Trophoblast cell (in vitro differentiated cells and primary cell): Measurements from ENCODE around the gene SMAD3.

Experiments
- DNase-seq, 2 donors: peaks; one replicate each; pipeline ENCODE4 v3.0.0-alpha.2; 2016
- H2AFZ ChIP-seq: 2 replicates; pipeline ENCODE4 v1.6.1; 2013; ENCODE audit warnings: low read length, moderate library complexity, mild to moderate bottlenecking; ENCODE audit not compliant: insufficient read depth, poor library complexity
- H2AK5ac ChIP-seq: 2 replicates; pipeline ENCODE4 v1.6.1; 2013; ENCODE audit warnings: mild to moderate bottlenecking, low read length
- H2BK120ac ChIP-seq: 2 replicates; pipeline ENCODE4 v1.6.1; 2013; ENCODE audit warnings: low read length, mild to moderate bottlenecking, moderate library complexity; ENCODE audit not compliant: insufficient read depth, poor library complexity
- H2BK12ac ChIP-seq: 2 replicates; pipeline ENCODE4 v1.6.1; 2013; ENCODE audit warnings: mild to moderate bottlenecking, low read length, moderate library complexity
- H2BK5ac ChIP-seq: 2 replicates; pipeline ENCODE4 v1.6.1; 2013; ENCODE audit warnings: low read length, low read depth, moderate library complexity, mild to moderate bottlenecking; ENCODE audit not compliant: poor library complexity
- H3K14ac ChIP-seq: 2 replicates; pipeline ENCODE4 v1.6.1; 2013; ENCODE audit warnings: mild to moderate bottlenecking, low read length
- H3K18ac ChIP-seq: 2 replicates; pipeline ENCODE4 v1.6.1; 2013; ENCODE audit warnings: mild to moderate bottlenecking, low read length
- H3K23ac ChIP-seq: 2 replicates; pipeline ENCODE4 v1.6.1; 2013; ENCODE audit warnings: low read length
- H3K27ac ChIP-seq: 2 replicates; pipeline ENCODE4 v1.5.1; 2013; ENCODE audit warnings: low read depth, mild to moderate bottlenecking, inconsistent platforms, low read length, moderate library complexity
- H3K27me3 ChIP-seq: 2 replicates; pipeline ENCODE4 v1.6.1; 2013; ENCODE audit warnings: inconsistent platforms, mild to moderate bottlenecking, low read length, moderate library complexity; ENCODE audit not compliant: insufficient read depth
- H3K36me3 ChIP-seq, 2 experiments: 1 replicate in 1 of 2; 2 replicates in 1 of 2; pipeline ENCODE4 v1.6.1; 2013; ENCODE audit warnings: low read length in 2 of 2, mild to moderate bottlenecking in 2 of 2, moderate library complexity in 1 of 2; ENCODE audit not compliant: insufficient read depth in 2 of 2, control insufficient read depth in 1 of 2
- H3K4ac ChIP-seq: 2 replicates; pipeline ENCODE4 v1.6.1; 2013; ENCODE audit warnings: low read depth, mild to moderate bottlenecking, low read length, moderate library complexity
- H3K4me1 ChIP-seq, 2 experiments: 1 replicate in 1 of 2; 2 replicates in 1 of 2; pipeline ENCODE4 v1.6.1; 2013; ENCODE audit warnings: low read length in 2 of 2, mild to moderate bottlenecking in 2 of 2, moderate library complexity in 1 of 2; ENCODE audit not compliant: insufficient read depth in 2 of 2, control insufficient read depth in 1 of 2
- H3K4me2 ChIP-seq: 2 replicates; pipeline ENCODE4 v1.6.1; 2013; ENCODE audit warnings: inconsistent platforms, mild to moderate bottlenecking, low read length, moderate library complexity
- H3K4me3 ChIP-seq: 2 replicates; pipeline ENCODE4 v1.5.1; 2013; ENCODE audit warnings: mild to moderate bottlenecking, low read depth, low read length, inconsistent platforms
- H3K79me1 ChIP-seq: one replicate; pipeline ENCODE4 v1.6.1; 2013; ENCODE audit warnings: low read length
- H3K79me2 ChIP-seq: 2 replicates; pipeline ENCODE4 v1.6.1; 2013; ENCODE audit warnings: low read length, mild to moderate bottlenecking; ENCODE audit not compliant: control insufficient read depth, insufficient read depth, poor library complexity
- H3K9ac ChIP-seq: 2 replicates; pipeline ENCODE4 v1.6.1; 2013; ENCODE audit warnings: mild to moderate bottlenecking, low read length
- H3K9me3 ChIP-seq: 2 replicates; pipeline ENCODE4 v1.6.1; 2013; ENCODE audit warnings: low read depth, mild to moderate bottlenecking, control low read depth, inconsistent platforms, low read length; ENCODE audit not compliant: insufficient read depth
- H4K12ac ChIP-seq: 2 replicates; pipeline ENCODE4 v1.6.1; 2013; ENCODE audit warnings: low read depth, mild to moderate bottlenecking, low read length, moderate library complexity
- H4K8ac ChIP-seq: 2 replicates; pipeline ENCODE4 v1.6.1; 2013; ENCODE audit warnings: low read depth, mild to moderate bottlenecking, low read length, moderate library complexity
- H4K91ac ChIP-seq: one replicate; pipeline ENCODE4 v1.6.1; 2013; ENCODE audit warnings: low read depth, mild to moderate bottlenecking, low read length, moderate library complexity
- WGBS: extraction: QIAGEN DNeasy Blood & Tissue Kit; methylation state at CpG from one replicate; pipeline ENCODE4 v1.1.7; 2013; ENCODE audit warnings: missing lambda C conversion rate; ENCODE audit not compliant: insufficient read length, insufficient coverage; ENCODE audit errors: extremely low coverage; 5-methylcytosine and 5-hydroxymethylcytosine counted together

Gene SMAD3

DNA sequence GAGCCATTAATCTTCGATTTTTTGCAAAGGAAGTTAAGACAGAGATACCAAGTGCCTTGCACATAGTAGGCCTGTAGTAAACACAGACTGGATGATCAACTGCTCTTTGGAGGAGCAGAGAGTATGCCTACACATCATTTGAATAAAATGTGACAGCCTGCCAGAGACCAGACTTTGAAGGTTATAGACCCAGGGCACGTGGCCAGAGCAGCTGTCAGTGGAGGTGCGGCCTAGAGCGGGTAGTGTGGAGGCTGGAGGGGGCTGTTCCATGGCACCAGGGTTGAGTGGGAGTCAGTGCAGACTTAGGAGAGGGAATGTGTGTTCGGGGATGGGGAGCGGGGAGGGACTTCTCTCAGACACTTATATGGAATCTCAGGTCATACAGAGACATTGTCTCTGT is 80.8 kb downstream of the SMAD3 start:
- H3K27me3 ChIP-seq: no peaks in the 10 kb centered on the region
- H2BK12ac ChIP-seq: peak overlapping the region; percentile 67
- no peak overlapping the region for H3K9ac ChIP-seq
- H3K18ac ChIP-seq: peak overlapping the region; percentile 9
- H3K4me3 ChIP-seq: no peak overlapping the region
- H4K12ac ChIP-seq: no peak overlapping the region
- H3K4ac ChIP-seq: peak overlapping the region; percentile 24
- WGBS: no CpG with 5 or more reads among the region's 6 CpGs
- no peak for DNase-seq
- H2BK120ac ChIP-seq: peak overlapping the region; percentile 45
- H3K79me2 ChIP-seq: peaks cover 6% of the 10 kb centered on the region
- H3K4me2 ChIP-seq: peak overlapping the region; percentile 51
- no peaks in the 10 kb centered on the region for H3K36me3 ChIP-seq
- H3K14ac ChIP-seq: peak overlapping the region; percentile 45
- peaks cover 56 to 65% of the 10 kb centered on the region in 2 experiments for H3K4me1 ChIP-seq
- H3K23ac ChIP-seq: no peak overlapping the region
- no peaks in the 10 kb centered on the region for H3K9me3 ChIP-seq
- H2AK5ac ChIP-seq: peak overlapping the region; percentile 94
- peak overlapping the region; percentile 83 for H4K91ac ChIP-seq
- peak overlapping the region; percentile 66 for H2BK5ac ChIP-seq
- peak overlapping the region; percentile 47 for H4K8ac ChIP-seq
- H2AFZ ChIP-seq: no peak overlapping the region
- peak overlapping the region; percentile 88 for H3K27ac ChIP-seq
- H3K79me1 ChIP-seq: peaks cover 53% of the 10 kb centered on the region

DNA sequence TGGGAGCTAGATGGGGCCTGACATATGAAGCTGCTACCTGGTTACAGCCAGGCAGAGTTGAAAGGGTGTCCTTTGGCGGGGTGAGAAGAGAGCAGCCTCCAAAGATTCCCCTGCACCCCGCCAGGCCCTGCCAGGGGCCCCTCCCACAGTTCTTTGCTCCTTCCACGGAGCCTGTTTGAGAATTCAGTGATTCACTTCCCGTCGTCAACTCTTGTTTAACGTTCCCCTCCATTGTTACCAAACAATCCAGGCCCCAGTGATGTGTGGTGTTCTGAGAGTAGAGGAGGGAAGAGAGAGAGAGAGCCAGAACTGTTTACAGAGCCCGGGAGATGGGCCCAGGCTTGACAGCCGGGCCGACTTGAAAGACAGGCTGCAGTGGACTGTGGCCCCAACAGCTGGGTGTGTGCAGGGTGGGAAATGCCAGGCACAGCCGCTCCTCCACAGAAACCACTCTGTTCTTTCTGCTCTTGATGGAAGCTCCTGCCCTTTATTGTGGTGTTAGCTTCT is 81.5 kb downstream of the SMAD3 start:
- H3K27ac ChIP-seq: peak overlapping the region; percentile 88
- H3K4ac ChIP-seq: peak overlapping the region; percentile 25
- peak overlapping the region; percentile 67 for H2BK12ac ChIP-seq
- peak overlapping the region; percentile 86 for H4K91ac ChIP-seq
- H2AK5ac ChIP-seq: peak overlapping the region; percentile 17
- H2BK5ac ChIP-seq: peak overlapping the region; percentile 66
- H3K14ac ChIP-seq: peak overlapping the region; percentile 33
- no peak overlapping the region for H3K9ac ChIP-seq
- peaks cover 46% of the 10 kb centered on the region for H3K79me1 ChIP-seq
- H3K36me3 ChIP-seq: no peaks in the 10 kb centered on the region
- H3K23ac ChIP-seq: no peak overlapping the region
- peak overlapping the region; percentile 45 for H2BK120ac ChIP-seq
- no CpG with 5 or more reads among the region's 10 CpGs for WGBS
- H3K18ac ChIP-seq: peak overlapping the region; percentile 41
- DNase-seq: peak in 1 of 2 donors; percentile 41
- H3K4me3 ChIP-seq: no peak overlapping the region
- peaks cover 6% of the 10 kb centered on the region for H3K79me2 ChIP-seq
- peak overlapping the region; percentile 51 for H3K4me2 ChIP-seq
- H3K27me3 ChIP-seq: no peaks in the 10 kb centered on the region
- peak overlapping the region; percentile 77 for H4K8ac ChIP-seq
- no peak overlapping the region for H4K12ac ChIP-seq
- H2AFZ ChIP-seq: no peak overlapping the region
- H3K9me3 ChIP-seq: no peaks in the 10 kb centered on the region
- H3K4me1 ChIP-seq: peaks cover 49 to 58% of the 10 kb centered on the region in 2 experiments

DNA sequence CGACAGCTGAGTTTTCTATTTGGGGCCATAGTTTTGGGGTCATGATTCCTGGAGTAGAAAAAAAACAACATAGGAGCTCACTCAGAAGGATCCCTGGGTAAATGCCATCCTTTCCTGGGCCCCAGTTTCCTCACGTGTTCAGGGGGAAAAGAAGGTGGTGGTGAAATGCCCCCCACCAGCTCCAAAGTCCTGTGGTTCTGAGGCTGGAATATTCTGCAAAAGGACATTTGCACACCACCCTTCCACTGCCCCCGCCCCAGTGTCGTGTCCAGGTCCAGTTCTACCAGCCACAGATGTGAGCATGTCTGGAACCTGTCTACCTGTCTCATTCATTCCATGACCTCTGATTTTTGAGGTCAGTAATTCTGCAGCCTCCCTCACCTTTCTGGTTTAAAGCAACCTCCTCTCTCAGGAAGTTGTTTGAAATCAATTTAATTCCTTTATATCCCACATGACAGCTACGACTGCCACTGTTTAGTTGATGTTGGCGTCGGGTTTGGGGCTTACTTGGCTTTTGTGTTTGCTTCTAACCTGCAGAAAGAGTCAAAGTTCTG is 82.1 kb downstream of the SMAD3 start:
- Histone ChIP-seq H2AK5ac (peak overlapping the region; percentile 17), H2BK12ac (peak overlapping the region; percentile 47), H3K36me3 (no peaks in the 10 kb centered on the region), H3K27ac (peak overlapping the region; percentile 88), H3K23ac (no peak overlapping the region), H3K9ac (no peak overlapping the region), H4K8ac (peak overlapping the region; percentile 47), H2AFZ (no peak overlapping the region), H3K9me3 (no peaks in the 10 kb centered on the region), H3K4me2 (peak overlapping the region; percentile 51), H3K14ac (peak overlapping the region; percentile 33), H3K4ac (peak overlapping the region; percentile 25), H4K91ac (peak overlapping the region; percentile 86), H2BK120ac (peak overlapping the region; percentile 45), H3K27me3 (no peaks in the 10 kb centered on the region), H4K12ac (no peak overlapping the region), H3K4me3 (no peak overlapping the region), H2BK5ac (peak overlapping the region; percentile 66), H3K79me1 (peaks cover 48% of the 10 kb centered on the region), H3K18ac (peak overlapping the region; percentile 41), H3K79me2 (peaks cover 6% of the 10 kb centered on the region), H3K4me1 (peaks cover 49 to 58% of the 10 kb centered on the region in 2 experiments)
- DNase-seq: peak in 1 of 2 donors; percentile 29
- no CpG with 5 or more reads among the region's 7 CpGs for WGBS

DNA sequence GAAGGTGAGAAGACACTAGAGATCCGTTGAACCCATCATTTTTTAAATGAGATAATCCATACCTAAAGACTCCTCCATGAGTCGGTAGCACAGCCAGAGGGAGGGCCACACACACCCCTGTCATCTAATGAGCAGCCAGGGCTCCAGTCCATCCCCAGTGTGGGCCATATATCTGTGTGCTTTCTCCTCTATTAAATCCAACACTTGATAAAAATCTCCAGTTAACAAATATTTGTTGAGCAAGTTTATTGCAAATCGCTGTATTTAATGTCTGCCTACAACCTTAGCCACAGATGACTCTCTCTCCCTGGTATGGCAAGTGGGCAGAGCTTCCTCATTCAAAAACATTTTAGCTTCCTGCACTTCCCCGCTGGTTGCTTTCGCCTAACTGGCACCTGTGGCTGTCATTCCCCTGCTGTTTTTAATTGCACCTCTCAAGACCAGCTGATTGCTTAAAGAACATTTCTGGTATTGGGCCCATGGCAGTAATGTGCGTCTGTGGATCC is 82.8 kb downstream of the SMAD3 start:
- peak; percentile 73 to 92 for DNase-seq
- H2AK5ac ChIP-seq: peak overlapping the region; percentile 55
- H3K4me3 ChIP-seq: no peak overlapping the region
- peaks cover 45% of the 10 kb centered on the region for H3K79me1 ChIP-seq
- peaks cover 6% of the 10 kb centered on the region for H3K79me2 ChIP-seq
- peak overlapping the region; percentile 38 for H3K4ac ChIP-seq
- peak overlapping the region; percentile 72 for H3K14ac ChIP-seq
- no peaks in the 10 kb centered on the region for H3K9me3 ChIP-seq
- H3K4me2 ChIP-seq: peak overlapping the region; percentile 51
- peak overlapping the region; percentile 21 for H3K9ac ChIP-seq
- H2BK12ac ChIP-seq: peak overlapping the region; percentile 93
- H2BK120ac ChIP-seq: peak overlapping the region; percentile 89
- peaks cover 53 to 58% of the 10 kb centered on the region in 2 experiments for H3K4me1 ChIP-seq
- peak overlapping the region; percentile 69 for H4K8ac ChIP-seq
- no peaks in the 10 kb centered on the region for H3K27me3 ChIP-seq
- peak overlapping the region; percentile 67 for H3K18ac ChIP-seq
- no peaks in the 10 kb centered on the region for H3K36me3 ChIP-seq
- H3K27ac ChIP-seq: peak overlapping the region; percentile 96
- no peak overlapping the region for H2AFZ ChIP-seq
- no CpG with 5 or more reads among the region's 6 CpGs for WGBS
- H2BK5ac ChIP-seq: peak overlapping the region; percentile 85
- peak overlapping the region; percentile 85 for H4K91ac ChIP-seq
- no peak overlapping the region for H4K12ac ChIP-seq
- H3K23ac ChIP-seq: no peak overlapping the region
